ENCODE measurements around the gene GIMD1. TPM values are rescaled to one million over a fixed set of nuclear protein-coding genes. Genes with fewer than 3 reads are reported as not detected.

The GIMD1 gene
- total RNA-seq, 2 experiments from 2014 or later, result not detected

GRCh38 chr4:106312997-106313522 lies 55.5 kb downstream of the GIMD1 start:
- intact Hi-C loops (cut with DNase I, micrococcal nuclease), result loop anchor here in 1 of 2 experiments (5.0 to 10.0 kb wide), 2 partner anchors 836 to 1622 kb away; partner anchors contain the start of gene CYP2U1
- CTCF ChIA-PET, result no interaction called here

GRCh38 chr4:106312377-106312776 lies 56.2 kb downstream of the GIMD1 start:
- intact Hi-C loops (cut with DNase I, micrococcal nuclease), result loop anchor here in 1 of 2 experiments (5.0 to 10.0 kb wide), 2 partner anchors 835 to 1622 kb away; partner anchors contain the start of gene CYP2U1
- no peak for ATAC-seq (ENCODE audit: poor library complexity)
- no peak overlapping the region for H3K27ac Mint-ChIP-seq

More at GRCh38 chr4:106312997-106313522, 55.5 kb downstream of the GIMD1 start:
- no peaks in the 10 kb centered on the region for H3K9me3 Mint-ChIP-seq
- DNase-seq (no peak), ATAC-seq (ENCODE audit: poor library complexity) (no peak)
- no peak for TF ChIP-seq CTCF (IDR thresholded peaks at IDR 0.05)
- Histone ChIP-seq H3K36me3 (ENCODE audit: insufficient read depth, low read length) (peaks cover 6% of the 10 kb centered on the region), H3K27me3 (ENCODE audit: control insufficient read depth in 1 of 2, insufficient read depth in 2 of 2, low read length in 2 of 2) (no peaks in the 10 kb centered on the region), H3K4me3 (ENCODE audit: low read length) (no peak overlapping the region), H3K27ac (ENCODE audit: low read depth in 1 of 2, low read length in 2 of 2) (no peak overlapping the region), H3K4me1 (ENCODE audit: insufficient read depth, low read length) (peaks cover 18% of the 10 kb centered on the region), H3K9me3 (ENCODE audit: control insufficient read depth in 1 of 2, insufficient read depth in 1 of 2, low read length in 2 of 2) (no peaks in the 10 kb centered on the region)
- peak overlapping the region; percentile 60 for H3K4me3 Mint-ChIP-seq
- no peaks in the 10 kb centered on the region for H3K27me3 Mint-ChIP-seq
- POLR2A ChIA-PET, result no interaction called here
- no peak overlapping the region for H3K27ac Mint-ChIP-seq
- H3K36me3 Mint-ChIP-seq (ENCODE audit: low read depth), result peaks cover 8% of the 10 kb centered on the region
- H3K4me1 Mint-ChIP-seq (ENCODE audit: low read depth), result peaks cover 34% of the 10 kb centered on the region

More at GRCh38 chr4:106312377-106312776, 56.2 kb downstream of the GIMD1 start:
- H3K36me3 Mint-ChIP-seq (ENCODE audit: low read depth), result peaks cover 8% of the 10 kb centered on the region
- CTCF ChIA-PET, result no interaction called here
- DNase-seq, result no peak
- no peaks in the 10 kb centered on the region for H3K9me3 ChIP-seq (ENCODE audit: control insufficient read depth in 1 of 2, insufficient read depth in 1 of 2, low read length in 2 of 2)
- H3K9me3 Mint-ChIP-seq, result no peaks in the 10 kb centered on the region
- H3K4me1 Mint-ChIP-seq (ENCODE audit: low read depth), result peaks cover 34% of the 10 kb centered on the region
- TF ChIP-seq CTCF (IDR thresholded peaks at IDR 0.05), result no peak
- no peak overlapping the region for H3K27ac ChIP-seq (ENCODE audit: low read depth in 1 of 2, low read length in 2 of 2)
- H3K36me3 ChIP-seq (ENCODE audit: insufficient read depth, low read length), result peaks cover 6% of the 10 kb centered on the region
- H3K27me3 Mint-ChIP-seq, result no peaks in the 10 kb centered on the region
- H3K4me3 Mint-ChIP-seq, result peak overlapping the region; percentile 55
- no peaks in the 10 kb centered on the region for H3K27me3 ChIP-seq (ENCODE audit: control insufficient read depth in 1 of 2, insufficient read depth in 2 of 2, low read length in 2 of 2)
- POLR2A ChIA-PET, result no interaction called here
- peaks cover 12% of the 10 kb centered on the region for H3K4me1 ChIP-seq (ENCODE audit: insufficient read depth, low read length)
- no peak overlapping the region for H3K4me3 ChIP-seq (ENCODE audit: low read length)

Other genes starting within 250 kb of the GIMD1 start
- gene TBCK, start 52.6 kb downstream of the GIMD1 start, total RNA-seq, result 10 to 100 TPM; 23.5 to 29.0 TPM
- 10 to 100 TPM; 75.4 to 77.8 TPM for gene AIMP1, start 52.2 kb downstream of the GIMD1 start, total RNA-seq